ENCODE data around the gene PCDHGA7. TPM values are rescaled to one million over a fixed set of nuclear protein-coding genes. Genes with fewer than 3 reads are reported as not detected.

Gene PCDHGA7
- total RNA-seq, 1 experiment from 2014 or later, result 1.6 TPM

DNA sequence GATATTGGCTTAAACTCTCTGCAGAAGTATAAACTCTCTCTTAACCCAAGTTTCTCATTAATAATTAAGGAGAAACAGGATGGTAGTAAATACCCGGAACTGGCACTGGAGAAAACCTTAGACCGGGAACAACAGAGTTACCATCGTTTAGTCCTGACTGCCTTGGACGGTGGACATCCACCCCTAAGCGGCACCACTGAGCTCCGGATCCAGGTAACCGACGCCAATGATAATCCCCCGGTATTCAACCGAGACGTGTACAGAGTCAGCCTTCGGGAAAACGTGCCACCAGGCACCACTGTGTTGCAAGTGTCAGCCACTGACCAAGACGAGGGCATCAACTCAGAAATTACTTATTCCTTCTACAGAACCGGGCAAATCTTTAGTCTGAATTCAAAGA is 16.1 kb downstream of the PCDHGA7 start (continued):
- TF ChIP-seq, protein P1, sequence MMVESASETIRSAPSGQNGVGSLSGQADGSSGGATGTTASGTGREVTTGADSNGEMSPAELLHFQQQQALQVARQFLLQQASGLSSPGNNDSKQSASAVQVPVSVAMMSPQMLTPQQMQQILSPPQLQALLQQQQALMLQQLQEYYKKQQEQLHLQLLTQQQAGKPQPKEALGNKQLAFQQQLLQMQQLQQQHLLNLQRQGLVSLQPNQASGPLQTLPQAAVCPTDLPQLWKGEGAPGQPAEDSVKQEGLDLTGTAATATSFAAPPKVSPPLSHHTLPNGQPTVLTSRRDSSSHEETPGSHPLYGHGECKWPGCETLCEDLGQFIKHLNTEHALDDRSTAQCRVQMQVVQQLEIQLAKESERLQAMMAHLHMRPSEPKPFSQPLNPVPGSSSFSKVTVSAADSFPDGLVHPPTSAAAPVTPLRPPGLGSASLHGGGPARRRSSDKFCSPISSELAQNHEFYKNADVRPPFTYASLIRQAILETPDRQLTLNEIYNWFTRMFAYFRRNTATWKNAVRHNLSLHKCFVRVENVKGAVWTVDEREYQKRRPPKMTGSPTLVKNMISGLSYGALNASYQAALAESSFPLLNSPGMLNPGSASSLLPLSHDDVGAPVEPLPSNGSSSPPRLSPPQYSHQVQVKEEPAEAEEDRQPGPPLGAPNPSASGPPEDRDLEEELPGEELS (CRISPR knock-in tag; IDR thresholded peaks at IDR 0.05), result no peak
- TF ChIP-seq ZNF121 (CRISPR knock-in tag; IDR thresholded peaks at IDR 0.05), result no peak
- TF ChIP-seq, protein P2, sequence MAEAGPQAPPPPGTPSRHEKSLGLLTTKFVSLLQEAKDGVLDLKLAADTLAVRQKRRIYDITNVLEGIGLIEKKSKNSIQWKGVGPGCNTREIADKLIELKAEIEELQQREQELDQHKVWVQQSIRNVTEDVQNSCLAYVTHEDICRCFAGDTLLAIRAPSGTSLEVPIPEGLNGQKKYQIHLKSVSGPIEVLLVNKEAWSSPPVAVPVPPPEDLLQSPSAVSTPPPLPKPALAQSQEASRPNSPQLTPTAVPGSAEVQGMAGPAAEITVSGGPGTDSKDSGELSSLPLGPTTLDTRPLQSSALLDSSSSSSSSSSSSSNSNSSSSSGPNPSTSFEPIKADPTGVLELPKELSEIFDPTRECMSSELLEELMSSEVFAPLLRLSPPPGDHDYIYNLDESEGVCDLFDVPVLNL (CRISPR knock-in tag; IDR thresholded peaks at IDR 0.05; ENCODE audit: borderline replicate concordance, low read depth), result no peak
- TF ChIP-seq OVOL2 (CRISPR knock-in tag; IDR thresholded peaks at IDR 0.05; ENCODE audit: borderline replicate concordance), result no peak
- TF ChIP-seq ETV6 (CRISPR knock-in tag; IDR thresholded peaks at IDR 0.05), result no peak
- no peak for TF ChIP-seq NR3C1 (CRISPR knock-in tag; conservative IDR thresholded peaks at IDR 0.05; ENCODE audit: low read depth)
- TF ChIP-seq TEAD4 (CRISPR knock-in tag; IDR thresholded peaks at IDR 0.05), result no peak
- no peak for TF ChIP-seq ESRRA (CRISPR knock-in tag; IDR thresholded peaks at IDR 0.05; ENCODE audit: borderline replicate concordance)
- no peak for TF ChIP-seq TP53 (CRISPR knock-in tag; IDR thresholded peaks at IDR 0.05)

DNA sequence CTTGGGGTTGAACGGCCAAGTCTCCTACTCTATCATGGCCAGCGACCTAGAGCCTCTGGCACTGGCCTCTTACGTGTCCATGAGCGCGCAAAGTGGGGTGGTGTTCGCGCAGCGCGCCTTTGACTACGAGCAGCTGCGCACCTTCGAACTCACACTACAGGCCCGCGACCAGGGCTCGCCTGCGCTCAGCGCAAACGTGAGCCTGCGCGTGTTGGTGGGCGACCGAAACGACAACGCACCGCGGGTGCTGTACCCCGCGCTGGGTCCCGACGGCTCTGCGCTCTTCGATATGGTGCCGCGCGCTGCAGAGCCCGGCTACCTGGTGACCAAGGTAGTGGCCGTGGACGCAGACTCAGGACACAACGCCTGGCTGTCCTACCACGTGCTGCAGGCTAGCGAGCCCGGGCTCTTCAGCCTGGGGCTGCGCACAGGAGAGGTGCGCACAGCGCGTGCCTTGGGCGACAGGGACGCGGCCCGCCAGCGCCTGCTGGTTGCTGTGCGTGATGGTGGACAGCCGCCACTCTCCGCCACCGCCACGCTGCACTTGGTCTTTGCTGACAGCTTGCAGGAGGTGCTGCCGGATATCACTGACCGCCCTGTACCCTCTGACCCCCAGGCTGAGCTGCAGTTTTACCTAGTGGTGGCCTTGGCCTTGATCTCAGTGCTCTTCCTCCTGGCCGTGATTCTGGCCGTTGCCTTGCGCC is 17.2 kb downstream of the PCDHGA7 start:
- Mint-ChIP-seq H3K36me3 (peaks cover 64% of the 10 kb centered on the region), H3K4me3 (no peak overlapping the region), H3K27me3 (ENCODE audit: low read depth) (peaks cover 14% of the 10 kb centered on the region), H3K27ac (no peak overlapping the region), H3K4me1 (no peaks in the 10 kb centered on the region), H3K9me3 (peaks cover 55% of the 10 kb centered on the region)
- DNase-seq (ENCODE audit: low spot score) (no peak), ATAC-seq (no peak)
- CTCF ChIA-PET, result interaction anchor here (0.6 to 2.0 kb wide), 4 partner anchors 12 to 30 kb away, joined by 3 to 5 read pairs (median 4); partner anchors contain the start of genes PCDHGA10, PCDHGB3, PCDHGB4 and PCDHGB7
- POLR2A ChIA-PET, result no interaction called here
- TF ChIP-seq, protein P3, sequence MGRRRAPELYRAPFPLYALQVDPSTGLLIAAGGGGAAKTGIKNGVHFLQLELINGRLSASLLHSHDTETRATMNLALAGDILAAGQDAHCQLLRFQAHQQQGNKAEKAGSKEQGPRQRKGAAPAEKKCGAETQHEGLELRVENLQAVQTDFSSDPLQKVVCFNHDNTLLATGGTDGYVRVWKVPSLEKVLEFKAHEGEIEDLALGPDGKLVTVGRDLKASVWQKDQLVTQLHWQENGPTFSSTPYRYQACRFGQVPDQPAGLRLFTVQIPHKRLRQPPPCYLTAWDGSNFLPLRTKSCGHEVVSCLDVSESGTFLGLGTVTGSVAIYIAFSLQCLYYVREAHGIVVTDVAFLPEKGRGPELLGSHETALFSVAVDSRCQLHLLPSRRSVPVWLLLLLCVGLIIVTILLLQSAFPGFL (CRISPR knock-in tag; IDR thresholded peaks at IDR 0.05; ENCODE audit: borderline replicate concordance), result no peak
- TF ChIP-seq, protein P4, sequence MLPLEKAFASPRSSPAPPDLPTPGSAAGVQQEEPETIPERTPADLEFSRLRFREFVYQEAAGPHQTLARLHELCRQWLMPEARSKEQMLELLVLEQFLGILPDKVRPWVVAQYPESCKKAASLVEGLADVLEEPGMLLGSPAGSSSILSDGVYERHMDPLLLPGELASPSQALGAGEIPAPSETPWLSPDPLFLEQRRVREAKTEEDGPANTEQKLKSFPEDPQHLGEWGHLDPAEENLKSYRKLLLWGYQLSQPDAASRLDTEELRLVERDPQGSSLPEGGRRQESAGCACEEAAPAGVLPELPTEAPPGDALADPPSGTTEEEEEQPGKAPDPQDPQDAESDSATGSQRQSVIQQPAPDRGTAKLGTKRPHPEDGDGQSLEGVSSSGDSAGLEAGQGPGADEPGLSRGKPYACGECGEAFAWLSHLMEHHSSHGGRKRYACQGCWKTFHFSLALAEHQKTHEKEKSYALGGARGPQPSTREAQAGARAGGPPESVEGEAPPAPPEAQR (CRISPR knock-in tag; IDR thresholded peaks at IDR 0.05), result no peak
- no peak for TF ChIP-seq NFE2L1 (CRISPR knock-in tag; IDR thresholded peaks at IDR 0.05)
- TF ChIP-seq EMX1 (CRISPR knock-in tag; IDR thresholded peaks at IDR 0.05), result no peak
- no peak for TF ChIP-seq SP1 (CRISPR knock-in tag; conservative IDR thresholded peaks at IDR 0.05)
- no peak for TF ChIP-seq MXD4 (CRISPR knock-in tag; IDR thresholded peaks at IDR 0.05; ENCODE audit: borderline replicate concordance)
- TF ChIP-seq SMAD4 (CRISPR knock-in tag; IDR thresholded peaks at IDR 0.05), result no peak
- TF ChIP-seq JAZF1 (CRISPR knock-in tag; IDR thresholded peaks at IDR 0.05), result no peak
- TF ChIP-seq KAT7 (CRISPR knock-in tag; IDR thresholded peaks at IDR 0.05; ENCODE audit: borderline replicate concordance), result no peak
- TF ChIP-seq ZBTB21 (CRISPR knock-in tag; IDR thresholded peaks at IDR 0.05; ENCODE audit: borderline replicate concordance), result no peak

Measured in WTC11 (cell line).